RWPE1 (cell line): Measurements from ENCODE around the gene SH3BP4.

ENCODE experiments used
- CTCF ChIA-PET: fragments of 350-600 bp; sonication (Branson Sonifier 250); formaldehyde crosslinking; extraction: SDS; loops from one replicate; lab custom pipeline; 2021; lab: Yijun Ruan, JAX
- POLR2A ChIA-PET: fragments of 400-600 bp; formaldehyde crosslinking; extraction: SDS; loops from one replicate; lab custom pipeline; 2020; ENCODE audit warnings: antibody characterized with exemption; ENCODE audit not compliant: low non-redundant PET; lab: Yijun Ruan, JAX
- DNase-seq: peaks from one replicate; pipeline ENCODE4 v3.0.0; 2012; ENCODE audit warnings: low spot score
- H3K27ac ChIP-seq: fragments of 450-650 bp; 2 replicates; pipeline ENCODE4 v1.5.1; 2017
- CTCF ChIP-seq: fragments of 450-650 bp; conservative IDR thresholded peaks from 2 replicates; pipeline ENCODE4 v1.5.1; 2017; ENCODE audit warnings: low read depth, mild to moderate bottlenecking

The SH3BP4 gene

GRCh38 chr2:235070063-235070706 is 118.4 kb downstream of the SH3BP4 start:
- CTCF ChIA-PET: no interaction called here

GRCh38 chr2:235073868-235074413 is 122.1 kb downstream of the SH3BP4 start:
- no peak for DNase-seq
- no peak for TF ChIP-seq CTCF
- POLR2A ChIA-PET: no interaction called here
- CTCF ChIA-PET: interaction anchor here (0.6 kb wide), 2 partner anchors 21 to 607 kb away, joined by 3 to 4 read pairs; no protein-coding TSS in a partner anchor
- no peak overlapping the region for H3K27ac ChIP-seq

More at GRCh38 chr2:235070063-235070706, 118.4 kb downstream of the SH3BP4 start:
- POLR2A ChIA-PET: no interaction called here
- no peak overlapping the region for H3K27ac ChIP-seq
- no peak for TF ChIP-seq CTCF
- peak; percentile 44 for DNase-seq

- TF ChIP-seq CTCF: no peak
- DNase-seq: no peak
- POLR2A ChIA-PET: no interaction called here
- CTCF ChIA-PET: no interaction called here
- H3K27ac ChIP-seq: no peak overlapping the region
These were observed 125.2 kb downstream of the SH3BP4 start for GRCh38 chr2:235077046-235077445.

GRCh38 chr2:235078182-235078581 is 126.4 kb downstream of the SH3BP4 start:
- ChIA-PET POLR2A (no interaction called here), CTCF (interaction anchor here (0.6 kb wide), 1 partner anchor 799 kb away, joined by 3 read pairs; no protein-coding TSS in a partner anchor)
- DNase-seq: no peak
- H3K27ac ChIP-seq: no peak overlapping the region
- no peak for TF ChIP-seq CTCF

GRCh38 chr2:235078914-235079472 is 127.2 kb downstream of the SH3BP4 start:
- CTCF ChIA-PET: no interaction called here
- no peak for DNase-seq
- POLR2A ChIA-PET: no interaction called here
- no peak overlapping the region for H3K27ac ChIP-seq
- no peak for TF ChIP-seq CTCF

GRCh38 chr2:235080101-235080500 is 128.3 kb downstream of the SH3BP4 start:
- H3K27ac ChIP-seq: no peak overlapping the region
- ChIA-PET POLR2A (no interaction called here), CTCF (interaction anchor here (0.7 kb wide), 1 partner anchor 682 kb away, joined by 4 read pairs; no protein-coding TSS in a partner anchor)
- TF ChIP-seq CTCF: no peak
- DNase-seq: no peak
